HepG2 (cell line): Measurements from ENCODE around the gene TRIM28. TPM values are rescaled to one million over a fixed set of nuclear protein-coding genes. Genes with fewer than 3 reads are reported as not detected.

ENCODE experiments used
- AKAP8 ChIP-seq: sonication (generic); formaldehyde crosslinking; IDR thresholded peaks from 2 replicates; pipeline ENCODE4 v1.5.1; 2020; ENCODE audit warnings: mild to moderate bottlenecking, missing genetic modification reagents
- HMG20A ChIP-seq: IDR thresholded peaks from 2 replicates; pipeline ENCODE4 v1.6.1; 2016; ENCODE audit warnings: borderline replicate concordance
- HMGXB4 ChIP-seq, 2 experiments: sonication (generic) in 1 of 2; formaldehyde crosslinking in 1 of 2; IDR thresholded peaks; 2 replicates each; pipeline versions ENCODE4 v1.4.0 to v1.6.1; 2018 to 2020; ENCODE audit warnings: missing genetic modification reagents in 2 of 2, borderline replicate concordance in 1 of 2, low read depth in 1 of 2, mild to moderate bottlenecking in 1 of 2, missing biosample characterization in 1 of 2
- RFX1 ChIP-seq: fragments of 450-650 bp; IDR thresholded peaks from 2 replicates; pipeline ENCODE4 v1.6.1; 2017
- STAG1 ChIP-seq: sonication (generic); formaldehyde crosslinking; IDR thresholded peaks from 2 replicates; pipeline ENCODE4 v1.4.0; 2020; ENCODE audit warnings: missing genetic modification reagents
- ZNF296 ChIP-seq: sonication (generic); formaldehyde crosslinking; conservative IDR thresholded peaks from 2 replicates; pipeline ENCODE4 v1.5.0; 2020; ENCODE audit warnings: mild to moderate bottlenecking, missing genetic modification reagents
- ZNF33A ChIP-seq: sonication (generic); formaldehyde crosslinking; IDR thresholded peaks from 2 replicates; pipeline ENCODE4 v1.5.1; 2020; ENCODE audit warnings: missing genetic modification reagents, mild to moderate bottlenecking, moderate library complexity, borderline replicate concordance
- ZNF33B ChIP-seq: sonication (generic); formaldehyde crosslinking; IDR thresholded peaks from 2 replicates; pipeline ENCODE4 v1.5.1; 2020; ENCODE audit warnings: mild to moderate bottlenecking, missing genetic modification reagents
- ZNF441 ChIP-seq: sonication (generic); formaldehyde crosslinking; IDR thresholded peaks from 2 replicates; pipeline ENCODE4 v1.7.0; 2021; ENCODE audit warnings: missing genetic modification reagents, borderline replicate concordance
- ZNF484 ChIP-seq: sonication (generic); formaldehyde crosslinking; IDR thresholded peaks from 2 replicates; pipeline ENCODE4 v1.5.1; 2020; ENCODE audit warnings: mild to moderate bottlenecking, low read depth, missing genetic modification reagents, borderline replicate concordance
- ZNF766 ChIP-seq: sonication (generic); formaldehyde crosslinking; IDR thresholded peaks from 2 replicates; pipeline ENCODE4 v1.5.0; 2020; ENCODE audit warnings: missing genetic modification reagents, borderline replicate concordance
- ZSCAN30 ChIP-seq: sonication (generic); formaldehyde crosslinking; IDR thresholded peaks from 2 replicates; pipeline ENCODE4 v1.5.0; 2020; ENCODE audit warnings: mild to moderate bottlenecking, missing genetic modification reagents
- polyA plus RNA-seq, 8 experiments: library from polyadenylated mRNA; depleted of rRNA in 3 of 8; stranded (reverse) in 7 of 8; unstranded in 1 of 8; fragments of >200 nt; fragmentation: Illumina TruSeq in 4 of 8; extraction: Trizol in 4 of 8; gene quantifications; 2 replicates each; pipeline versions ENCODE4 v1.2.1 to v1.2.3, GENCODE V29; 2011 to 2016; ENCODE audit warnings: low read depth in 4 of 8, missing spikeins in 1 of 8, mixed read lengths in 1 of 8; ENCODE audit not compliant: insufficient read depth in 1 of 8
- total RNA-seq, 5 experiments: library from RNA; depleted of rRNA; stranded (reverse); fragments of >200 nt; fragmentation: Illumina TruSeq; extraction: Trizol; gene quantifications; 2 replicates each; pipeline ENCODE4 v1.2.3, GENCODE V29; 2016; ENCODE audit warnings: low read depth in 1 of 5
- TF ChIP-seq, protein P1 (sequence below): sonication (generic); formaldehyde crosslinking; IDR thresholded peaks from 2 replicates; pipeline ENCODE4 v1.5.1; 2020; ENCODE audit warnings: missing genetic modification reagents, mild to moderate bottlenecking, borderline replicate concordance
- TF ChIP-seq, protein P2 (sequence below), 2 experiments: sonication (generic) in 1 of 2; formaldehyde crosslinking in 1 of 2; IDR thresholded peaks; 2 replicates each; pipeline versions ENCODE4 v1.4.0 to v1.6.1; 2016 to 2020; ENCODE audit warnings: borderline replicate concordance in 1 of 2, low read depth in 1 of 2, mild to moderate bottlenecking in 1 of 2, missing genetic modification reagents in 1 of 2
- TF ChIP-seq, protein P3 (sequence below): sonication (generic); formaldehyde crosslinking; IDR thresholded peaks from 2 replicates; pipeline ENCODE4 v1.8.0; 2022; ENCODE audit warnings: mild to moderate bottlenecking, missing genetic modification reagents
- TF ChIP-seq, protein P4 (sequence below): sonication (generic); formaldehyde crosslinking; IDR thresholded peaks from 2 replicates; pipeline ENCODE4 v1.4.0; 2020; ENCODE audit warnings: mild to moderate bottlenecking, missing genetic modification reagents

Gene TRIM28
- total and polyA plus RNA-seq, 2 of the 13 experiments (the other 11 are each of a cell fraction or from before 2014, with no cell fraction given) = 361 to 439 TPM

- peak in 1 of 2 experiments; percentile 62; a peak in 3 of 4 replicates for TF ChIP-seq HMGXB4 (CRISPR knock-in tag; IDR thresholded peaks at IDR 0.05; ENCODE audit: borderline replicate concordance in 1 of 2, low read depth in 1 of 2)
- no peak for TF ChIP-seq ZNF766 (CRISPR knock-in tag)
- no peak for TF ChIP-seq ZNF33A
- TF ChIP-seq, protein P1, sequence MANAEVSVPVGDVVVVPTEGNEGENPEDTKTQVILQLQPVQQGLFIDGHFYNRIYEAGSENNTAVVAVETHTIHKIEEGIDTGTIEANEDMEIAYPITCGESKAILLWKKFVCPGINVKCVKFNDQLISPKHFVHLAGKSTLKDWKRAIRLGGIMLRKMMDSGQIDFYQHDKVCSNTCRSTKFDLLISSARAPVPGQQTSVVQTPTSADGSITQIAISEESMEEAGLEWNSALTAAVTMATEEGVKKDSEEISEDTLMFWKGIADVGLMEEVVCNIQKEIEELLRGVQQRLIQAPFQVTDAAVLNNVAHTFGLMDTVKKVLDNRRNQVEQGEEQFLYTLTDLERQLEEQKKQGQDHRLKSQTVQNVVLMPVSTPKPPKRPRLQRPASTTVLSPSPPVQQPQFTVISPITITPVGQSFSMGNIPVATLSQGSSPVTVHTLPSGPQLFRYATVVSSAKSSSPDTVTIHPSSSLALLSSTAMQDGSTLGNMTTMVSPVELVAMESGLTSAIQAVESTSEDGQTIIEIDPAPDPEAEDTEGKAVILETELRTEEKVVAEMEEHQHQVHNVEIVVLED (CRISPR knock-in tag) = peak; percentile 91
- peak; percentile 100 for TF ChIP-seq AKAP8
- TF ChIP-seq, protein P2, sequence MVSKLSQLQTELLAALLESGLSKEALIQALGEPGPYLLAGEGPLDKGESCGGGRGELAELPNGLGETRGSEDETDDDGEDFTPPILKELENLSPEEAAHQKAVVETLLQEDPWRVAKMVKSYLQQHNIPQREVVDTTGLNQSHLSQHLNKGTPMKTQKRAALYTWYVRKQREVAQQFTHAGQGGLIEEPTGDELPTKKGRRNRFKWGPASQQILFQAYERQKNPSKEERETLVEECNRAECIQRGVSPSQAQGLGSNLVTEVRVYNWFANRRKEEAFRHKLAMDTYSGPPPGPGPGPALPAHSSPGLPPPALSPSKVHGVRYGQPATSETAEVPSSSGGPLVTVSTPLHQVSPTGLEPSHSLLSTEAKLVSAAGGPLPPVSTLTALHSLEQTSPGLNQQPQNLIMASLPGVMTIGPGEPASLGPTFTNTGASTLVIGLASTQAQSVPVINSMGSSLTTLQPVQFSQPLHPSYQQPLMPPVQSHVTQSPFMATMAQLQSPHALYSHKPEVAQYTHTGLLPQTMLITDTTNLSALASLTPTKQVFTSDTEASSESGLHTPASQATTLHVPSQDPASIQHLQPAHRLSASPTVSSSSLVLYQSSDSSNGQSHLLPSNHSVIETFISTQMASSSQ (IDR thresholded peaks at IDR 0.05; ENCODE audit: low read depth) = no peak
- TF ChIP-seq, protein P2 (CRISPR knock-in tag; IDR thresholded peaks at IDR 0.05; ENCODE audit: borderline replicate concordance) = 0 out of 2 replicates have a peak, but pooled peaks have one; percentile 17
- no peak for TF ChIP-seq RFX1
- TF ChIP-seq, protein P3, sequence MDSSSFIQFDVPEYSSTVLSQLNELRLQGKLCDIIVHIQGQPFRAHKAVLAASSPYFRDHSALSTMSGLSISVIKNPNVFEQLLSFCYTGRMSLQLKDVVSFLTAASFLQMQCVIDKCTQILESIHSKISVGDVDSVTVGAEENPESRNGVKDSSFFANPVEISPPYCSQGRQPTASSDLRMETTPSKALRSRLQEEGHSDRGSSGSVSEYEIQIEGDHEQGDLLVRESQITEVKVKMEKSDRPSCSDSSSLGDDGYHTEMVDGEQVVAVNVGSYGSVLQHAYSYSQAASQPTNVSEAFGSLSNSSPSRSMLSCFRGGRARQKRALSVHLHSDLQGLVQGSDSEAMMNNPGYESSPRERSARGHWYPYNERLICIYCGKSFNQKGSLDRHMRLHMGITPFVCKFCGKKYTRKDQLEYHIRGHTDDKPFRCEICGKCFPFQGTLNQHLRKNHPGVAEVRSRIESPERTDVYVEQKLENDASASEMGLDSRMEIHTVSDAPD (CRISPR knock-in tag) = no peak
- TF ChIP-seq ZNF441 (CRISPR knock-in tag) = no peak
- TF ChIP-seq, protein P4, sequence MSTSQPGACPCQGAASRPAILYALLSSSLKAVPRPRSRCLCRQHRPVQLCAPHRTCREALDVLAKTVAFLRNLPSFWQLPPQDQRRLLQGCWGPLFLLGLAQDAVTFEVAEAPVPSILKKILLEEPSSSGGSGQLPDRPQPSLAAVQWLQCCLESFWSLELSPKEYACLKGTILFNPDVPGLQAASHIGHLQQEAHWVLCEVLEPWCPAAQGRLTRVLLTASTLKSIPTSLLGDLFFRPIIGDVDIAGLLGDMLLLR = no peak
- TF ChIP-seq ZNF33B = no peak
- no peak for TF ChIP-seq ZNF296 (CRISPR knock-in tag)
- TF ChIP-seq STAG1 (CRISPR knock-in tag) = no peak
- no peak for TF ChIP-seq ZSCAN30 (CRISPR knock-in tag)
- TF ChIP-seq HMG20A (CRISPR knock-in tag) = no peak
- TF ChIP-seq ZNF484 (CRISPR knock-in tag) = no peak
Observed at GRCh38 chr19:58554494-58555368, 10.9 kb downstream of the TRIM28 start, which contains the start of gene CHMP2A (continued).
